Natural killer cell (primary cell): Measurements from ENCODE around the gene PIK3R5. TPM values are rescaled to one million over a fixed set of nuclear protein-coding genes. Genes with fewer than 3 reads are reported as not detected.

ENCODE experiments used
- ATAC-seq, 3 donors: fragments of 150-1000 bp in 2 of 3; fragments of 200-7000 bp in 1 of 3; cut with Tn5 transposase; 1 replicate in 1 of 3; 2 replicates in 2 of 3; pipeline ENCODE4 v1.10.0; 2021; ENCODE audit warnings: mild to moderate bottlenecking in 2 of 3, moderate library complexity in 2 of 3
- DNase-seq, 2 donors: peaks; one replicate each; pipeline versions ENCODE4 v3.0.0 to v3.0.0-alpha.2; 2013 to 2021; ENCODE audit warnings: mixed read lengths in 1 of 2
- H3K27ac ChIP-seq: one replicate; pipeline ENCODE4 v1.5.1; 2013; ENCODE audit warnings: mild to moderate bottlenecking, low read length
- H3K27me3 ChIP-seq: one replicate; pipeline ENCODE4 v1.6.1; 2013; ENCODE audit warnings: low read length; ENCODE audit not compliant: control insufficient read depth, insufficient read depth
- H3K36me3 ChIP-seq: one replicate; pipeline ENCODE4 v1.6.1; 2013; ENCODE audit warnings: low read length; ENCODE audit not compliant: control insufficient read depth, insufficient read depth
- H3K4me1 ChIP-seq: one replicate; pipeline ENCODE4 v1.6.1; 2013; ENCODE audit warnings: low read length; ENCODE audit not compliant: control insufficient read depth, insufficient read depth
- H3K4me3 ChIP-seq: one replicate; pipeline ENCODE4 v1.5.1; 2013; ENCODE audit warnings: low read length
- H3K9me3 ChIP-seq: one replicate; pipeline ENCODE4 v1.6.1; 2013; ENCODE audit warnings: low read length; ENCODE audit not compliant: control insufficient read depth, insufficient read depth
- H3K27ac Mint-ChIP-seq, 2 donors: one replicate each; pipeline ENCODE4 v1.8.0; 2022; ENCODE audit warnings: mild to moderate bottlenecking in 2 of 2, mixed read lengths in 2 of 2, moderate library complexity in 1 of 2
- H3K27me3 Mint-ChIP-seq, 2 donors: one replicate each; pipeline ENCODE4 v1.8.0; 2022; ENCODE audit warnings: low read depth in 2 of 2, mixed read lengths in 2 of 2
- H3K36me3 Mint-ChIP-seq: one replicate; pipeline ENCODE4 v1.8.0; 2022; ENCODE audit warnings: mixed read lengths
- H3K4me1 Mint-ChIP-seq, 2 donors: one replicate each; pipeline ENCODE4 v1.8.0; 2022; ENCODE audit warnings: mixed read lengths in 2 of 2
- H3K4me3 Mint-ChIP-seq: one replicate; pipeline ENCODE4 v1.8.0; 2022; ENCODE audit warnings: mild to moderate bottlenecking, moderate library complexity, mixed read lengths
- H3K9me3 Mint-ChIP-seq, 2 donors: one replicate each; pipeline ENCODE4 v1.8.0; 2022; ENCODE audit warnings: mixed read lengths in 2 of 2
- WGBS: methylation state at CpG from one replicate; pipeline ENCODE4 v1.1.7; 2013; ENCODE audit warnings: missing lambda C conversion rate; ENCODE audit not compliant: insufficient coverage; 5-methylcytosine and 5-hydroxymethylcytosine counted together
- intact Hi-C: fragments of 100-400 bp; cut with micrococcal nuclease; formaldehyde crosslinking; loops from one replicate; pipeline ENCODE4 v1.14.2; 2022
- total RNA-seq, 4 donors: library from RNA; stranded (reverse); fragments of 120-200 nt in 1 of 4; gene quantifications; one replicate each; pipeline versions ENCODE4 v1.2.3 to v1.2.4, GENCODE V29; 2013 to 2022
- TF ChIP-seq, protein P1 (sequence below): fragments of 200-600 bp; IDR thresholded peaks from one replicate; pipeline ENCODE4 v1.8.0; 2022; ENCODE audit warnings: antibody characterized with exemption

The PIK3R5 gene
- total RNA-seq, 3 donors from 2014 or later (not counting 1 experiment from before 2014, with no cell fraction given) = 254 to 364 (median 348) TPM

GRCh38 chr17:8871081-8871581, 94.4 kb downstream of the PIK3R5 start:
- 95% methylated on average over 12 of the region's 13 CpGs for WGBS
- Mint-ChIP-seq H3K36me3 (no peaks in the 10 kb centered on the region), H3K4me1 (peaks cover 21 to 47% of the 10 kb centered on the region in 2 donors), H3K27me3 (peaks cover 0 to 3% of the 10 kb centered on the region in 2 donors), H3K9me3 (no peaks in the 10 kb centered on the region), H3K27ac (no peak overlapping the region), H3K4me3 (no peak overlapping the region)
- intact Hi-C loops = no loop called here
- ATAC-seq = no peak
- H3K36me3 ChIP-seq = peaks cover 2% of the 10 kb centered on the region
- no peaks in the 10 kb centered on the region for H3K27me3 ChIP-seq
- H3K9me3 ChIP-seq = no peaks in the 10 kb centered on the region
- no peak for DNase-seq
- TF ChIP-seq, protein P1, sequence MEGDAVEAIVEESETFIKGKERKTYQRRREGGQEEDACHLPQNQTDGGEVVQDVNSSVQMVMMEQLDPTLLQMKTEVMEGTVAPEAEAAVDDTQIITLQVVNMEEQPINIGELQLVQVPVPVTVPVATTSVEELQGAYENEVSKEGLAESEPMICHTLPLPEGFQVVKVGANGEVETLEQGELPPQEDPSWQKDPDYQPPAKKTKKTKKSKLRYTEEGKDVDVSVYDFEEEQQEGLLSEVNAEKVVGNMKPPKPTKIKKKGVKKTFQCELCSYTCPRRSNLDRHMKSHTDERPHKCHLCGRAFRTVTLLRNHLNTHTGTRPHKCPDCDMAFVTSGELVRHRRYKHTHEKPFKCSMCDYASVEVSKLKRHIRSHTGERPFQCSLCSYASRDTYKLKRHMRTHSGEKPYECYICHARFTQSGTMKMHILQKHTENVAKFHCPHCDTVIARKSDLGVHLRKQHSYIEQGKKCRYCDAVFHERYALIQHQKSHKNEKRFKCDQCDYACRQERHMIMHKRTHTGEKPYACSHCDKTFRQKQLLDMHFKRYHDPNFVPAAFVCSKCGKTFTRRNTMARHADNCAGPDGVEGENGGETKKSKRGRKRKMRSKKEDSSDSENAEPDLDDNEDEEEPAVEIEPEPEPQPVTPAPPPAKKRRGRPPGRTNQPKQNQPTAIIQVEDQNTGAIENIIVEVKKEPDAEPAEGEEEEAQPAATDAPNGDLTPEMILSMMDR = no peak
- H3K27ac ChIP-seq = no peak overlapping the region
- no peak overlapping the region for H3K4me3 ChIP-seq
- peaks cover 49% of the 10 kb centered on the region for H3K4me1 ChIP-seq

- ATAC-seq (no peak), DNase-seq (no peak)
- WGBS = 96% methylated on average over 11 of the region's 13 CpGs
- Mint-ChIP-seq H3K27ac (no peak overlapping the region), H3K9me3 (no peaks in the 10 kb centered on the region), H3K27me3 (peaks cover 0 to 3% of the 10 kb centered on the region in 2 donors), H3K36me3 (no peaks in the 10 kb centered on the region), H3K4me1 (peaks cover 21 to 47% of the 10 kb centered on the region in 2 donors), H3K4me3 (no peak overlapping the region)
- Histone ChIP-seq H3K36me3 (no peaks in the 10 kb centered on the region), H3K27ac (no peak overlapping the region), H3K4me3 (no peak overlapping the region), H3K9me3 (no peaks in the 10 kb centered on the region), H3K4me1 (peaks cover 55% of the 10 kb centered on the region), H3K27me3 (no peaks in the 10 kb centered on the region)
- intact Hi-C loops = no loop called here
- TF ChIP-seq, protein P1 = no peak
Measured at GRCh38 chr17:8870406-8871040, 95.0 kb downstream of the PIK3R5 start.

- no peaks in the 10 kb centered on the region for H3K9me3 Mint-ChIP-seq
- Histone ChIP-seq H3K4me3 (no peak overlapping the region), H3K27me3 (no peaks in the 10 kb centered on the region), H3K27ac (no peak overlapping the region), H3K36me3 (no peaks in the 10 kb centered on the region), H3K9me3 (no peaks in the 10 kb centered on the region), H3K4me1 (peaks cover 53% of the 10 kb centered on the region)
- no peaks in the 10 kb centered on the region for H3K36me3 Mint-ChIP-seq
- intact Hi-C loops = no loop called here
- H3K4me1 Mint-ChIP-seq = peaks cover 21 to 47% of the 10 kb centered on the region in 2 donors
- ATAC-seq = peak in 1 of 3 donors; percentile 63
- no peak overlapping the region for H3K4me3 Mint-ChIP-seq
- H3K27me3 Mint-ChIP-seq = peaks cover 0 to 3% of the 10 kb centered on the region in 2 donors
- H3K27ac Mint-ChIP-seq = peak overlapping the region in 1 of 2 donors; percentile 71
- WGBS = 70% methylated on average over 11 of the region's 11 CpGs
- DNase-seq = no peak
- TF ChIP-seq, protein P1 = no peak
Measured at GRCh38 chr17:8869114-8869815, 96.2 kb downstream of the PIK3R5 start.
